Astrocyte of the spinal cord (primary cell): ENCODE measurements around the gene MRPS30.

Experiments
- DNase-seq: peaks from one replicate; pipeline ENCODE4 v3.0.0; 2011; ENCODE audit warnings: low read depth, low spot score
- H3K4me3 ChIP-seq: 2 replicates; pipeline ENCODE4 v1.5.1; 2011; ENCODE audit warnings: low read depth, mild to moderate bottlenecking, low read length, moderate library complexity
- in situ Hi-C: cut with HindIII; loops from 2 replicates; pipeline ENCODE4 v1.10.0; 2017; ENCODE audit warnings: low sequenced_read_pairs
- TF ChIP-seq, protein P1 (sequence below): IDR thresholded peaks from 2 replicates; pipeline ENCODE4 v1.5.1; 2012; ENCODE audit warnings: low read depth, mild to moderate bottlenecking, low read length, inconsistent platforms

Gene MRPS30

GRCh38 chr5:44835693-44836092 lies 26.9 kb downstream of the MRPS30 start:
- TF ChIP-seq, protein P1, sequence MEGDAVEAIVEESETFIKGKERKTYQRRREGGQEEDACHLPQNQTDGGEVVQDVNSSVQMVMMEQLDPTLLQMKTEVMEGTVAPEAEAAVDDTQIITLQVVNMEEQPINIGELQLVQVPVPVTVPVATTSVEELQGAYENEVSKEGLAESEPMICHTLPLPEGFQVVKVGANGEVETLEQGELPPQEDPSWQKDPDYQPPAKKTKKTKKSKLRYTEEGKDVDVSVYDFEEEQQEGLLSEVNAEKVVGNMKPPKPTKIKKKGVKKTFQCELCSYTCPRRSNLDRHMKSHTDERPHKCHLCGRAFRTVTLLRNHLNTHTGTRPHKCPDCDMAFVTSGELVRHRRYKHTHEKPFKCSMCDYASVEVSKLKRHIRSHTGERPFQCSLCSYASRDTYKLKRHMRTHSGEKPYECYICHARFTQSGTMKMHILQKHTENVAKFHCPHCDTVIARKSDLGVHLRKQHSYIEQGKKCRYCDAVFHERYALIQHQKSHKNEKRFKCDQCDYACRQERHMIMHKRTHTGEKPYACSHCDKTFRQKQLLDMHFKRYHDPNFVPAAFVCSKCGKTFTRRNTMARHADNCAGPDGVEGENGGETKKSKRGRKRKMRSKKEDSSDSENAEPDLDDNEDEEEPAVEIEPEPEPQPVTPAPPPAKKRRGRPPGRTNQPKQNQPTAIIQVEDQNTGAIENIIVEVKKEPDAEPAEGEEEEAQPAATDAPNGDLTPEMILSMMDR: no peak
- in situ Hi-C loops: no loop called here
- no peak for DNase-seq
- no peak overlapping the region for H3K4me3 ChIP-seq

DNA sequence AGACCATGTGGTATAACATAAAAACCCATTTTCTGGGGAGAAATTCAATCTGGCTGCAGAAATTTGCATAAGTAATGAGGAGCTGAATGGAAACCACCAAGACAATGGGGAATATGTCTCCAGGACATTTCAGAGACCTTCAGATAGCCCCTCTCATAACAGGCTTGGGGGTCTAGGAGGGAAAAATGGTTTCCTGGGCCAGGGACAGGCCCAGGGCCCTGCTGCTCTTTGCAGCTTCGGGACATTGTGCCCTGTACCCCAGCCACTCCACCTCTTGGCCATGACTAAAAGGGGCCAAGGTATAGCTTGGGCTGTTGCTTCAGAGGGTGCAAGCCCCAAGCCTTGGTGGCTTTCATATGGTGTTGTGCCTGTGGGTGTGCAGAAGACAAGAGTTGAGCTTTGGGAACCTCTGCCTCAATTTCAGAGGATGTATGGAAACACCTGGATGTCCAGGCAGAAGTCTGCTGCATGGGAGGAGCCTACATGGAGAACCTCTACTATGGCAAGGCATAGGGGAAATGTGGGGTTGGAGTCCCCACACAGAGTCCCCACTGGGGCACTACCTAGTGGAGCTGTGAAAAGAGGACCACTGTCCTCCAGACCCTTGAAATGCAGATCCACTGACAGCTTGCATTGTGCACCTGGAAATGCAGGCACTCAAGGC lies 30.4 kb downstream of the MRPS30 start:
- in situ Hi-C loops: no loop called here
- H3K4me3 ChIP-seq: no peak overlapping the region
- no peak for DNase-seq
- TF ChIP-seq, protein P1: no peak

DNA sequence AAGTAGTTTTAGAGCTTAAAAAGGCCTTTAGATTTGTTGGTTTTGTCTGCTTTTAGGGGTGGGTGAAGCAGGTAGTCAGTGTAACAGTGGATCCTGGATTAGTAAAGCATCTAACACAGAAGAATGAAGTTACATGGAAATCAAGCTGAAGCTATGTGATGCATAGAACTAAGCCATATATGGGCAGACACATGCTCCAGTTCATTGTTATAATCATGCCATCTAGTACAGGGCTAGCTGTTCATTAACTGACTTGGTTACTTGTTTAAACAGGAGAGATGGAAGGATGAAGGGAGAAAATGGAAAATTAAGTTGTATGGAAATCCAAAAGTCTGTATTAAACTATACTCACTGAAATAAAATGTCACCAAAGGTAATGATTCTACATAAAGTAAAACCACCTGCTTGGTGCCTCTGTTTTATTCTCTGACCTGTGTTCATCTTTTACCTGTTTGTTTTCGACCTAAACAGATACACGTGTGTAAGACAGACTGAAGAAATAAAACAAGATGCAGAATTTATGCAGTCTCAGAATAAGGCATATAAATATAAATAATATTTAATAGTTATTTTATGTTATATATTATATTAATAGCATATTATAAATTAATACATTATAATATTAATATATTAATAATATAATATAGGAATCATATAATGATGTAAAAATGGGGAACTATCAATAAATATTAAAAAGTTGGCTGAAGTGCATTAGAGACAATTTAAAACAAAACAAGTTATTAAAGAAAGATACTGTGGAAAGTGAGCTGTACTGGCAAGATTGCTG lies 33.9 kb downstream of the MRPS30 start:
- in situ Hi-C loops: no loop called here
- no peak for DNase-seq
- TF ChIP-seq, protein P1: no peak
- no peak overlapping the region for H3K4me3 ChIP-seq

- DNase-seq: no peak
- H3K4me3 ChIP-seq: no peak overlapping the region
- in situ Hi-C loops: no loop called here
- TF ChIP-seq, protein P1: no peak
Observed at GRCh38 chr5:44844744-44845143, 36.0 kb downstream of the MRPS30 start.

- in situ Hi-C loops: no loop called here
- DNase-seq: no peak
- TF ChIP-seq, protein P1: no peak
- H3K4me3 ChIP-seq: no peak overlapping the region
Observed at GRCh38 chr5:44845777-44846176, 37.0 kb downstream of the MRPS30 start.

DNA sequence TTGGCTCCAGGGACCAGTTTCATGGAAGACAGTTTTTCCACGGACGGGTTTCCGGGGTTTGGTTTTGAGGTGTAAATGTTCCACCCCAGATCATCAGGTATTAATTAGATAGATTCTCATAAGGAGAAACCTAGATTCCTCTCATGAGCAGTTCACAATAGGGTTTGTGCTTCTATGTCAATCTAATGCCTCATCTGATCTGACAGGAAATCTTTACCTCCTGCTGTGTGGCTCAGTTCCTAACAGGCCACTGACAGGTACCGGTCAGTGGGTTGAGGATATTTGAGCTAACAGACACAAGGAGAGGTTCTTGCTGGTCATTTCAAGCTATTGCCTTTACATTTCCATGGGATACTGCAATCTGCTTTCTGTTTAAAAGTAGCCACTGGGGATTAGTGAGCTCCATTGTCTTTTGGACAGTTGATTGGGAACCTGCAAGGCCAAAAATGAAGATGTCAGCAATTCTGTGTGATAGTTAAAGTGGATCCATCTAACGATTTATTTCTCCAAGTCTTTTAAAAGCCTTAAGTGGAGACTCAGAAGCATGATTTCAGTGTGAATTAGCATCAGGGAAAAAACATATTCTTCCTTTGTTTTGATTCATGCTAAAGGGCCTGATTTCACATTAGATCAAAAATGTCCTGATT lies 38.6 kb downstream of the MRPS30 start:
- DNase-seq: no peak
- in situ Hi-C loops: no loop called here
- TF ChIP-seq, protein P1: no peak
- H3K4me3 ChIP-seq: no peak overlapping the region
